OCI-LY3 (cell line): ENCODE data around the gene U2SURP.

Experiments
- H2AFZ ChIP-seq: fragments of 200-600, 300-600 bp; shearing (Covaris generic); 2 replicates; pipeline ENCODE4 v1.6.0; 2014; ENCODE audit warnings: antibody characterized with exemption, low read depth, low read length
- H3K27ac ChIP-seq: fragments of 200-600, 300-600 bp; sonication (generic); 2 replicates; pipeline ENCODE4 v1.5.1; 2014; ENCODE audit warnings: mild to moderate bottlenecking, low read length, moderate library complexity, mixed read lengths
- H3K27me3 ChIP-seq: fragments of 200-600, 300-600 bp; sonication (generic); 2 replicates; pipeline ENCODE4 v1.6.1; 2014; ENCODE audit warnings: low read depth, low read length, mixed read lengths
- H3K36me3 ChIP-seq: fragments of 200-600, 300-600 bp; sonication (generic); replicated peaks from 2 replicates; pipeline ENCODE3; 2014; ENCODE audit warnings: low read depth, low read length, mixed read lengths
- H3K4me1 ChIP-seq: fragments of 300-600, 200-600 bp; sonication (generic); 2 replicates; pipeline ENCODE4 v1.6.1; 2014; ENCODE audit warnings: low read length, mixed read lengths
- H3K4me2 ChIP-seq: fragments of 200-600, 300-600 bp; sonication (generic); 2 replicates; pipeline ENCODE4 v1.6.1; 2014; ENCODE audit warnings: low read length, mixed read lengths
- H3K4me3 ChIP-seq: fragments of 300-600, 200-600 bp; sonication (generic); 2 replicates; pipeline ENCODE4 v1.5.1; 2014; ENCODE audit warnings: antibody characterized with exemption, mild to moderate bottlenecking, low read length, moderate library complexity
- H3K79me2 ChIP-seq: fragments of 300-600, 200-600 bp; shearing (Covaris generic); 2 replicates; pipeline ENCODE4 v1.6.1; 2014; ENCODE audit warnings: mild to moderate bottlenecking, low read length, mixed read lengths
- H3K9ac ChIP-seq: fragments of 300-600, 200-600 bp; shearing (Covaris generic); 2 replicates; pipeline ENCODE4 v1.6.0; 2014; ENCODE audit warnings: mild to moderate bottlenecking, low read length, moderate library complexity
- H3K9me3 ChIP-seq: fragments of 200-600, 300-600 bp; shearing (Covaris generic); 2 replicates; pipeline ENCODE4 v1.6.1; 2014; ENCODE audit warnings: low read length, mixed read lengths; ENCODE audit not compliant: insufficient read depth
- H4K20me1 ChIP-seq: fragments of 200-600, 300-600 bp; sonication (generic); 2 replicates; pipeline ENCODE4 v1.6.1; 2016; ENCODE audit warnings: low read length, mixed read lengths; ENCODE audit not compliant: insufficient read depth
- EZH2phosphoT487 ChIP-seq: fragments of 200-600 bp; shearing (Covaris generic); IDR thresholded peaks from 2 replicates; pipeline ENCODE4 v1.6.1; 2018; ENCODE audit warnings: antibody characterized with exemption, mixed run types, low read depth
- TF ChIP-seq, protein P1 (sequence below): fragments of 200-600, 300-600 bp; sonication (generic); IDR thresholded peaks from 2 replicates; pipeline ENCODE4 v1.5.1; 2014; ENCODE audit warnings: antibody characterized with exemption, low read length, low read depth

U2SURP gene

DNA sequence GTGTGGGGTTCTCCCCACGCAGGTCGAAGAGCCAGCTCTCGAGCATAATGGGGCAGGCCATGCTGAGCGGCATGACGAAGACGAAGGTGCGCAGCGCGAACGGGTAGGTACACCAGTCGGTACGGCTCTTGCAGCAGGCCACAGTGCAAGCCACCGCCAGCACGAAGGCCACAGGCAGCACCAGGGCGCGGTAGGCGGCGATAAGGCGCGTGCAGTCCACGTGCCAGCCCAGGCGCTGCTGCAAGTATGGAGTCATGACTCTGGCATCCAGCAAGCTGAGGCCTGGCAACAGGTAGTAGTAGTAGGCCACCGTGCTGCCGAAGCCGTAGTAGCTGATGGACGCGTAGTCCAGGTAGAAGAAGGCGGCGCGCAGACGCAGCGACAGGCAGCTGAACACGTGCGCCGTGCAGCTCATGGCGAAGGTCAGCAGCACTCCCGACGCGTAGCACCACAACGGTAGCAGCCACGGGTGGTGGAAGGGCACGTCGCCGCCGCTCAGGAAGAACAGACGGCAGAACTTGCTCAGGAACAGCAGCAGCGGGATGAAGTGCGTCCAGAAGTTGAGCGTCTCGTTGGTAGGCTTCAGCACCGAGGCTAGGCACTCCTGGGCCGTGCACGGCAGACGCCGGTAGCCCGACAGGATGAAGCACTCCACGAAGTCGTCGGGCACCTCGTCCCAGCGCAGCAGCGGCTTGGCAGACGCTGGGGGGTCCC is 38.7 kb upstream of the U2SURP start:
- TF ChIP-seq EZH2phosphoT487, result no peak
- TF ChIP-seq, protein P1, sequence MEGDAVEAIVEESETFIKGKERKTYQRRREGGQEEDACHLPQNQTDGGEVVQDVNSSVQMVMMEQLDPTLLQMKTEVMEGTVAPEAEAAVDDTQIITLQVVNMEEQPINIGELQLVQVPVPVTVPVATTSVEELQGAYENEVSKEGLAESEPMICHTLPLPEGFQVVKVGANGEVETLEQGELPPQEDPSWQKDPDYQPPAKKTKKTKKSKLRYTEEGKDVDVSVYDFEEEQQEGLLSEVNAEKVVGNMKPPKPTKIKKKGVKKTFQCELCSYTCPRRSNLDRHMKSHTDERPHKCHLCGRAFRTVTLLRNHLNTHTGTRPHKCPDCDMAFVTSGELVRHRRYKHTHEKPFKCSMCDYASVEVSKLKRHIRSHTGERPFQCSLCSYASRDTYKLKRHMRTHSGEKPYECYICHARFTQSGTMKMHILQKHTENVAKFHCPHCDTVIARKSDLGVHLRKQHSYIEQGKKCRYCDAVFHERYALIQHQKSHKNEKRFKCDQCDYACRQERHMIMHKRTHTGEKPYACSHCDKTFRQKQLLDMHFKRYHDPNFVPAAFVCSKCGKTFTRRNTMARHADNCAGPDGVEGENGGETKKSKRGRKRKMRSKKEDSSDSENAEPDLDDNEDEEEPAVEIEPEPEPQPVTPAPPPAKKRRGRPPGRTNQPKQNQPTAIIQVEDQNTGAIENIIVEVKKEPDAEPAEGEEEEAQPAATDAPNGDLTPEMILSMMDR, result no peak
- Histone ChIP-seq H3K79me2 (no peaks in the 10 kb centered on the region), H3K4me1 (no peaks in the 10 kb centered on the region), H3K27ac (no peak overlapping the region), H4K20me1 (no peaks in the 10 kb centered on the region), H3K4me3 (no peak overlapping the region), H3K36me3 (no peaks in the 10 kb centered on the region), H3K9me3 (no peaks in the 10 kb centered on the region), H3K4me2 (no peak overlapping the region), H3K27me3 (peaks cover 39% of the 10 kb centered on the region), H3K9ac (no peak overlapping the region), H2AFZ (no peak overlapping the region)

DNA sequence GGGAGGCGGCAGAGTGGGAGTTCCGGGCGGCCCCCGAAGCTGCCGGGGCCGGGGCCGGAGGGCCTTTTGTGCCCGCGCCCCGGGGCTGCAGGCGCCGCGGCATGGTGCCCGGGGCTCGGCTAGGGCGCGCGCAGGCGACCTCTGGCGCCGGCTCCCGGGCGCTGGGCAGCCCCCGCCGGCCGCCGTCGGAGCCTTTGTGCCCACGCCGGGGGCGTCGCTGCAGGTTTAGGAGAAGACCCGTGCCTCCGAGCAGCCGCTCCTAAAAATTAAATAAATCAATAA is 38.2 kb upstream of the U2SURP start:
- no peaks in the 10 kb centered on the region for H3K79me2 ChIP-seq
- no peak overlapping the region for H2AFZ ChIP-seq
- H3K36me3 ChIP-seq, result no peaks in the 10 kb centered on the region
- H3K27ac ChIP-seq, result no peak overlapping the region
- H3K9ac ChIP-seq, result no peak overlapping the region
- no peaks in the 10 kb centered on the region for H3K9me3 ChIP-seq
- H4K20me1 ChIP-seq, result no peaks in the 10 kb centered on the region
- TF ChIP-seq EZH2phosphoT487, result no peak
- TF ChIP-seq, protein P1, result no peak
- H3K4me3 ChIP-seq, result peak overlapping the region; percentile 79
- no peaks in the 10 kb centered on the region for H3K4me1 ChIP-seq
- H3K4me2 ChIP-seq, result peak overlapping the region; percentile 63
- peaks cover 34% of the 10 kb centered on the region for H3K27me3 ChIP-seq

DNA sequence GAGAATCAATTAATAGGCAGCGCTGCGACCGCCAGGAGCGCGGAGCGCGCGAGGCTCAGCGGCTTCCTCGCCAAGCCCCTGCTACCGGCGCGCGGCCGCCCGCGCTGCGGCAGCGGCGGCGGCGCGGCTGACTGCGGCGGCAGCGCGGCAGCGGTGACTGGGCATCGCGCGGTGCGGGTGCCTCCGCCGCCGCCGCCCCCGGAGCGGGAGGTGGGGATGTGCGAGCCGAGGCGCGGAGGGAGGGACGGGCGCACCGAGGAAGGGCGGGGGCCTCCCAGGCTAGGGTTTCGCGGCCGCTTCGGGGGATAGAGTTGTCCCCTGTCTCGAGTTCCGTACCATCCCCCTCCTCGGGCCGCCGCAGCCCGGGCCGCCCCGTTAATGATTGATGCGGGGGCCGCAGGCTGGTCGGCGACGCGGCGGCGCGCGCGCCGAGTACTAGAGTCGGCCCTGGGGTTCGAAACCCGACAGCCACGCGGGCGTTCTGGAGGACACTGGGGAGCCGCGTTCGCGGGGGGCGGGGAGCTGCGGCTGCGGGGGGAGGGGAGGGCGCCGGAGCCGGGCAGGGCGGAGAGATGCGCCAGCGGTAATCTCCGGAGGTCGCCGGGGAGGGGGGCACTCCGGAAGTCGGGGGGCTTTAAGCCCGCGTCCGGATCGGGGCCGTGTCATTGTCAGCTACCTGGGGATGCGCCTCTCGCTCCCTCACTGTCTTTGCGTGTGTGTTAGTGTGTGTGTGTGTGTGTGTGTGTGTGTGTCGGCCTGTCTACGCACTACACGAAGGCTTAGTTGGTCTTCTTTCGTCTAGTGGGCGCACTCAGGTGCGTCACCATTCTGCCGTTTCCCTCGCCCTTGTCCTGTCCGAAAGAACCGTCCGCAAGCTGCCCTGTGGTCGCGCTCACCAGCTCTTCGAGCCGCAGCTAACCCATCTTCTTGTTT is 37.6 kb upstream of the U2SURP start, which contains the start of gene PAQR9:
TSS of gene PAQR9 (minus strand) at position 159 of the 933 bp plus-strand sequence. CDS start 338 bp downstream, outside the sequence.
- Histone ChIP-seq H3K4me1 (no peaks in the 10 kb centered on the region), H3K36me3 (no peaks in the 10 kb centered on the region), H2AFZ (peak within 1 kb of the TSS; percentile 58; the same call in 1 of the 2 replicates), H3K9me3 (no peaks in the 10 kb centered on the region), H4K20me1 (no peaks in the 10 kb centered on the region), H3K27ac (no peak within 1 kb of the TSS), H3K4me2 (peak within 1 kb of the TSS; percentile 63), H3K4me3 (peak within 1 kb of the TSS; percentile 79), H3K79me2 (no peaks in the 10 kb centered on the region), H3K27me3 (peaks cover 32% of the 10 kb centered on the region), H3K9ac (peak within 1 kb of the TSS; percentile 44)
- no peak for TF ChIP-seq EZH2phosphoT487
- TF ChIP-seq, protein P1, result no peak

DNA sequence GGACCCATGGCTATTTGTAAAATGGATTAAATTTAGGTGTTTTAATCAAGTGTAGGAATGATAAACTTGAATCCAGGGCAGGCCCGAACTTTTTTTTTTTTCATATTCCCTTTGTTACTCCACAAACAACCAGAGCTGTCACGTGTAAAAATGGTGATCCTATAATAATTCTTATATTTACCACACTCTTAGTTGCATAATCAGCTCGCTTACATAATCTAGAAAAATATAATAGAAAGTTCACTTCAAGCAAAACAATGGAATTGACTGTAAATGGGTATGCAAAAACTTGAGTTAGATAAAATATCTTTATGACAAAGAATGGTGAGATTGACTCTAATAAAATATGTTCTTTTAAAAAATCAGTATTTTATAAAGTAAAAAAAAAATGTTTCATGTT is 35.8 kb upstream of the U2SURP start:
- Histone ChIP-seq H3K9ac (no peak overlapping the region), H3K4me2 (no peak overlapping the region), H3K27ac (no peak overlapping the region), H2AFZ (no peak overlapping the region), H3K9me3 (no peaks in the 10 kb centered on the region), H3K4me1 (no peaks in the 10 kb centered on the region), H3K36me3 (no peaks in the 10 kb centered on the region), H3K4me3 (no peak overlapping the region), H3K27me3 (peaks cover 25% of the 10 kb centered on the region), H4K20me1 (no peaks in the 10 kb centered on the region), H3K79me2 (no peaks in the 10 kb centered on the region)
- TF ChIP-seq, protein P1, result no peak
